ENCODE results near the gene ANKRD29.

- TF ChIP-seq POLR2A (IDR thresholded peaks at IDR 0.05): no peak
- TF ChIP-seq, protein P1, sequence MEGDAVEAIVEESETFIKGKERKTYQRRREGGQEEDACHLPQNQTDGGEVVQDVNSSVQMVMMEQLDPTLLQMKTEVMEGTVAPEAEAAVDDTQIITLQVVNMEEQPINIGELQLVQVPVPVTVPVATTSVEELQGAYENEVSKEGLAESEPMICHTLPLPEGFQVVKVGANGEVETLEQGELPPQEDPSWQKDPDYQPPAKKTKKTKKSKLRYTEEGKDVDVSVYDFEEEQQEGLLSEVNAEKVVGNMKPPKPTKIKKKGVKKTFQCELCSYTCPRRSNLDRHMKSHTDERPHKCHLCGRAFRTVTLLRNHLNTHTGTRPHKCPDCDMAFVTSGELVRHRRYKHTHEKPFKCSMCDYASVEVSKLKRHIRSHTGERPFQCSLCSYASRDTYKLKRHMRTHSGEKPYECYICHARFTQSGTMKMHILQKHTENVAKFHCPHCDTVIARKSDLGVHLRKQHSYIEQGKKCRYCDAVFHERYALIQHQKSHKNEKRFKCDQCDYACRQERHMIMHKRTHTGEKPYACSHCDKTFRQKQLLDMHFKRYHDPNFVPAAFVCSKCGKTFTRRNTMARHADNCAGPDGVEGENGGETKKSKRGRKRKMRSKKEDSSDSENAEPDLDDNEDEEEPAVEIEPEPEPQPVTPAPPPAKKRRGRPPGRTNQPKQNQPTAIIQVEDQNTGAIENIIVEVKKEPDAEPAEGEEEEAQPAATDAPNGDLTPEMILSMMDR (IDR thresholded peaks at IDR 0.05): no peak
Measured at GRCh38 chr18:23675896-23676295, 13.2 kb upstream of the ANKRD29 start.

Measured in stomach (tissue), 4 donors.